Measurements from ENCODE around the gene SCD.
"Not testable (repeated sequence)": the region's sequence is repeated elsewhere in the genome, so short reads cannot be mapped to it uniquely, and the experiment has no call there.

Gene SCD

GRCh38 chr10:100362570-100363496 is 15.8 kb downstream of the SCD start:
- DNase-seq, result no peak

GRCh38 chr10:100364175-100364574 is 17.1 kb downstream of the SCD start:
- DNase-seq, result no peak

- no peak for DNase-seq
Measured at GRCh38 chr10:100364735-100365391, 17.8 kb downstream of the SCD start.

GRCh38 chr10:100368721-100369120 is 21.7 kb downstream of the SCD start:
- no peak for DNase-seq

GRCh38 chr10:100370714-100371481 is 23.9 kb downstream of the SCD start:
- DNase-seq, result peak; percentile 80

DNA sequence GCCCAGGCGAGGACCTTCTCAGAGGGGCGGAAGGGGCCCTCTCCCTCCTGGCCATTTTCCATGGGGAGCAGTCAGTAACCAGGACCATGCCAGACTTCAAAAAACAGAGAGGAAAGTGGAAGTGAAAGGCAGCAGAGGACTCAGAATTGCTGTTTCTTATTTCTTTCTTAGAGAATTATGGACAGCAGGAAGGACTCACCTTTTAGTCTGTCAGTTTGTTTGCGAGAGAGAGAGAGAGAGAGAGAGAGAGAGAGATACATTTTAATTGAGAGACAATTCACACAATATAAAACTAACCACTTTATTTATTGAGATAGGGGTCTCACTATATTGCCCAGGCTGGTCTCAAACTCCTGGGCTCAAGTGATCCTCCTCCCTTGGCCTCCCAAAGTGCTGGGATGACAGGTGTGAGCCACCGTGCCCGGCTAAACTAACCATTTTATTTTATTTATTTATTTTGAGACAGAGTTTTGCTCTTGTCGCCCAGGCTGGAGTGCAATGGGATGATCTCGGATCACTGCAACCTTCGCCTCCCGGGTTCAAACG is 24.5 kb downstream of the SCD start:
- DNase-seq, result no peak

DNA sequence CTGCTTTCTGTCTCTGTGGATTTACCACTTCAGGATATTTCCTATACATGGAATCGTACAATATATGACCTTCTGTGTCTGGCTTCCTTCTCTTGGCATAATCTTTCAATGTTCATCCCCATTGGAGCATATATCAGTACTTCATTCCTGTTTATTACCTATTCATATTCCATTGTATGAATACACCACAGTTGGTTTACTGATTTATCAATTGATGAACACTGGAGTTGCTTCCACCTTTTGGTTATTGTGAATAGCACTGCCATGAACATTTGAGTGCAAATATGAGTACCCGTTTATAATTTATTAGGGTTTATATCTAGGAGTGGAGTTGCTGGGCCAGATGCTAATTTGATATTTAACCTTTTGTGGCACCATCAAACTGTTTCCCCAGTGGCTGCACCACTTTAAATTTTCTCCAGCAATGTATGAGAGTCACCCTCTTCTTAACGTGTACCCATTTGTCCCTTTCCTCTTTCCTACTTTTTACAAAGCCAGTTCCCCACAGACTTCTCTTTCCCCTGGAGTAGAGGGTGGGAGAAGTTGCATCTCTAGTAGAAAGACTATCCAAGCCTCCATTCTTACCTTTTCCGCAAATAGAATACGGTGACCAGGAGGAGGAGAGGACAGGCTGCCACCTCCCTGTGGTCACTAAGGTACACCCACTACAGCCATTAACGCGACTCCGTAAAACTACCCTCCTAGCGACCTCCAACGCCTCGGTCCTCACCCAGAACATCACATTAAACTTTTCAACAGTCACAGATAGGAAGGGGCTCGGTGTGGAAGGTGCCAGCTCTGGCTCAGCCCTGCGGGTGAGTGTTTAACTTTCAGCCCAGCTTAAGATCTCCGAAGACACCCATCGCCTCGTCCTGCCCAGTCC is 25.6 kb downstream of the SCD start:
- no peak for DNase-seq

DNA sequence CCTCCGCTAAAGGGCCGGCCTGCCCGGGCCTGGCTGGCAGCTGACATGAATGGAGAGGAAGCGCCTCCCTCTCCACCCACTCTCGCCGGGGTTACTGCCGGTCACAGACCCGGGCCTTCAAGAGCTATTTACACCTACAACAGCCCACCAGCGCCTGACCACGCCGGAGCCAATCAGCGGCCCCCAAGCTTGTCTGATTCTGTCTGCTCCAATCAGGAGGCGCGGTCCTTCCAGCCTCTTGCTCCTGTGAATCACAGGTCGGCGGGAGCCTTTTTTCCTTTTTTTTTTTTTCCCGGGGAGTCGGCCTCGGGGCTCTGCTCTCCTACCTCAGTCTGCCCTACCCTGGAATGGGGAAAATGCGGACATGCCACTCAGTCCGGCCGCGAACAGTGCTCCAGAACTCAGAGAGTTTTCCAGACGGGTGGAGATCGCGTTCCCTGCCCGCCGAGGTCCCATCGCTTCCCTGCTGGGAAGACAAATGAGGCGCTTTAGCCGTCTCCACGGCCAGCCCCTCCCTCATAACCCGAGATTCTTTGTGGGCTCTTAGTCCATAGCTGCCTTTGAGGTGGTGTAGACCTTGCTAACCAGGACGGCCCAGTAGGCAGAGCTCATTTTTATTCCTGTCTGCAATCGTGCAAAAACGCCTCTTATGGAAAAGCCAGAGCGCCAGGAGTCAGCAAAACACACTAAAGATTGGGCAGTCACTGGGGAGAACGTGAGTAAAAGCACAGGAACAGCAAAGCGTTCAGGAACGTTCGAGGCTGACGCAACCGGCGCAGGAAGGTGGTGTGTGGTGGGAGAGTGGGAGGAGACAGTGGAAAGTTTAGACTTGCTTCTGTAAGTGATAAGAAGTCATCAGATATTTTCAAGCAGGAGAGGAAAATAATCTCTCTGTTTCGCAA is 26.5 kb downstream of the SCD start:
- peak; percentile 94 for DNase-seq

GRCh38 chr10:100374200-100374655 is 27.2 kb downstream of the SCD start:
- no peak for DNase-seq

- not testable (repeated sequence) for DNase-seq
Measured at GRCh38 chr10:100374677-100375353, 27.8 kb downstream of the SCD start.

DNA sequence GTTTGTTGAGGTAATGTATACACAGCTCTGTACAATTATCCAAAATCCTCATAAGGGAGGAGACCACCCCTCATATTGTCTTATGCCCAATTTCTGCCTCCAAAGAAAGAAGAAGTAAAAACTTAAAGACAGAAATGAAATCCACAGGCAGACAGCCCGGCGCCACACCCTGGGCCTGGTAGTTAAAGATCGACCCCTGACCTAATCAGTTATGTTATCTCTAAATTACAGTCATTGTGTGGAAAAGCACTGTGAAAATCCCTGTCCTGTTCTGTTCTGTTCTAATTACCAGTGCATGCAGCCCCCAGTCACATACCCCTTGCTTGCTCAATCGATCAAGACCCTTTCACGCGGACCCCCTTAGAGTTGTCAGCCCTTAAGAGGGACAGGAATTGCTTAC is 29.6 kb downstream of the SCD start:
- not testable (repeated sequence) for DNase-seq

DNA sequence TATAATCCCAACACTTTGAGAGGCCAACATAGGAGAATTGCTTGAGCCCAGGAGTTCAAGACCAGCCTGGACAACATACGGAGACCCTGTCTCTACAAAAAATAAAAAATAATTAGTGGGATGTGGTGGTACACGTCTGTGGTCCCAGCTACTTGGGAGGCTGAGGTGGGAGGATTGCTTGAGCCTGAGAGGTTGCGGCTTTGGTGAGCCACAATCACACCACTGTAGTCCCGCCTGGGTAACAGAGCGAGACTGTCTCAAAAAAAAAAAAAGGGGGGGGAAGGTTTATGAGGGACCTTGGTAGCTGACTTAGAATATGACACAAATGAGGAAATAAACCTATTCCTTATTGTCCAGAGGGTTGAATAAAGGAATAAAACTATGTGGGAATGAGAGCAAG is 30.8 kb downstream of the SCD start:
- no peak for DNase-seq

DNA sequence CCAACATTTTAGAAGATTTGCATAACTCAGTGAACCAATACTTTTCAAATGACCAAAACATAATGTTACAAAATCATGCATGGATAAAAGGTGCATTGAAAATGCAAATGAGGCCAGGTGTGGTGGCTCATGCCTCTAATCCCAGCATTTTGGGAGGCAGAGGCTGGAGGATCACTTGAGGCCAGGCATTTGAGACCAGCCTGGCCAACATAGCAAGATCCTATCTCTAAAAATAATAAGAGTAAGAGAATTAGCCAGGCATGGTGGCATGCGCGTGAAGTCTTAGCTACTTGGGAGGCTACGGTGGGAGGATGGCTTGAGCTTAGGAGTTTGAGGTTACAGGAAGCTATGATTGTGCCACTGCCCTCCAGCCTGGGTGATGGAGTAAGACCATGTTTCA is 33.4 kb downstream of the SCD start:
- no peak for DNase-seq

DNA sequence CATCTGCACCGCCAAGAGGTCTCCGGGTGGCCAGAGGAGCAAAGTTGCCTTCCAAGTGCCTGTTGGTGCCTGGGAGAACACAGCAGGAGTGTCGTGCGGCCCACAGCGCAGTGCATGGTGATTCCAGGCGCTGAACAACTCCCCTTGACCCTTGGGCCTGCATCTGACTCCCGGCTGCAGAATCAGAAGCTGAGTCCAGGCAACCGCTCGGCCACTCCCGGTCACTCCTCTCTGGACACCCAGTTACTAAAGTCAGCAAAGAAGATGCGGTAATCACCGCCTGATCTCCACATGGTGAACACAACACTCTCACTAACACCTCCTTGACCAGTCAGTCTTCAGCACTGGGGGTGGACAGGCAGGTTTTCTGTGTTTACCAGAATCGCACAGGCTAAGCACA is 35.5 kb downstream of the SCD start:
- DNase-seq, result no peak

- DNase-seq, result no peak
Measured at GRCh38 chr10:100383251-100383650, 36.2 kb downstream of the SCD start.

- no peak for DNase-seq
Measured at GRCh38 chr10:100391163-100392002, 44.4 kb downstream of the SCD start.

DNA sequence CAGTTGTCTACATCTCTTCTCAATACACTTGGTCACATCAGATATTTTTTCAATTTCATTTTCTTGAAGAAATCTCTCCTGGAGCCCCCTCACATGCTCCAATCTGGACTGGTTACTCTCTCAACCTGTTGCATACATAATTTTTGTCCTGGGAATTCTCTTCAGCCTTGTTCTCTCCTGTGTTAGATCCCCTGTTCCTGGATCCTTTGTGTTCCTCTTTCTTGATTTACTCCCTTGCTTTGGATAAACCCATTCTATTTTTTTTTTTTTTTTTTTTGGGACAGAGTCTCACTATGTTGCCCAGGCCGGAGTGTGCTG is 45.6 kb downstream of the SCD start:
- DNase-seq, result no peak

DNA sequence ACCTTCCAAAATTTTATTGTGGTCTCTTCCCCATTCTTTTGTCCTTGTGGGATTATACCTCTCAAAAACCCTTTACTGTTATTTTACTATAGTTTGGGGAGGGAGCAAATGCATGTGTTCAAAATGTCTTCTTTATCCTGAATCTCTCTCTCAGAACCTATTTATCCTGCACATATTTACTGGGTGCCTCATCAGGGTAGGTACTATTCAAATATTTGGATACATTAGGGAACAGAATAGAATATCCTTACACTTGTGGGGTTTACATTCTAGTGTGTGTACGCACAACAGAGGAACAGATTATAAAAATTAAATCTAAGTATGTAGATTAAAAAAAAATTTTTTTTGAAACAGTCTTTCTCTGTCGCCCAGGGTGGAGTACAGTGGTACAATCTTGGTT is 48.6 kb downstream of the SCD start:
- no peak for DNase-seq

GRCh38 chr10:100396605-100397004 is 49.6 kb downstream of the SCD start:
- no peak for DNase-seq
